Measurements from ENCODE around the gene CLPSL1. TPM values are rescaled to one million over a fixed set of nuclear protein-coding genes. Genes with fewer than 3 reads are reported as not detected.
A peak's percentile ranks its signal among the peaks of the same experiment; 100 is the strongest.

Gene CLPSL1
- total and polyA plus RNA-seq, 2 donors (not counting 1 experiment from before 2014, with no cell fraction given), result not detected

GRCh38 chr6:35777356-35778102 is 3.3 kb upstream of the CLPSL1 start:
- intact Hi-C loops (cut with micrococcal nuclease), result no loop called here
- Mint-ChIP-seq H3K9me3 (ENCODE audit: insufficient read depth) (no peaks in the 10 kb centered on the region), H3K27ac (peak overlapping the region; percentile 69), H3K27me3 (peaks cover 10% of the 10 kb centered on the region), H3K4me1 (peaks cover 15% of the 10 kb centered on the region), H3K4me3 (peak overlapping the region; percentile 81)
- 93% methylated on average over 7 of the region's 10 CpGs for WGBS (ENCODE audit: insufficient coverage)
- no peak overlapping the region for H3K4me3 ChIP-seq (ENCODE audit: control extremely low read depth in 1 of 5, extremely low read depth in 1 of 5, insufficient read depth in 1 of 5, low read depth in 2 of 5, low read length in 4 of 5)
- peak overlapping the region; percentile 95 for H3K4me2 ChIP-seq (replicated peaks; ENCODE audit: low read depth, low read length, poor library complexity, severe bottlenecking)
- H3K4me1 ChIP-seq (ENCODE audit: control insufficient read depth in 2 of 2, insufficient read depth in 2 of 2, low read length in 2 of 2), result peaks cover 6 to 17% of the 10 kb centered on the region in 2 donors
- peaks cover 0 to 12% (median 0%) of the 10 kb centered on the region in 4 experiments for H3K27me3 ChIP-seq (replicated peaks in 1 of 4; ENCODE audit: control extremely low read depth in 1 of 4, control insufficient read depth in 3 of 4, insufficient read depth in 4 of 4, low read length in 3 of 4)
- no peak overlapping the region for H3K27ac ChIP-seq (ENCODE audit: low read length in 2 of 2)
- DNase-seq (no peak), ATAC-seq (ENCODE audit: low read depth) (no peak)
- H3K9ac ChIP-seq (ENCODE audit: low read length), result no peak overlapping the region
- H4K20me1 ChIP-seq (ENCODE audit: control insufficient read depth, insufficient read depth, low read length, poor library complexity, severe bottlenecking), result no peaks in the 10 kb centered on the region
- CTCF ChIA-PET, result no interaction called here
- no peaks in the 10 kb centered on the region for H3K9me3 ChIP-seq (ENCODE audit: control extremely low read depth in 1 of 3, control insufficient read depth in 2 of 3, insufficient read depth in 1 of 3, low read length in 2 of 3)
- POLR2A ChIA-PET, result no interaction called here
- no peak for TF ChIP-seq EZH2 (IDR thresholded peaks at IDR 0.05; ENCODE audit: borderline replicate concordance, insufficient read depth, low read depth, low read length, poor library complexity, severe bottlenecking)
- TF ChIP-seq, protein P1, sequence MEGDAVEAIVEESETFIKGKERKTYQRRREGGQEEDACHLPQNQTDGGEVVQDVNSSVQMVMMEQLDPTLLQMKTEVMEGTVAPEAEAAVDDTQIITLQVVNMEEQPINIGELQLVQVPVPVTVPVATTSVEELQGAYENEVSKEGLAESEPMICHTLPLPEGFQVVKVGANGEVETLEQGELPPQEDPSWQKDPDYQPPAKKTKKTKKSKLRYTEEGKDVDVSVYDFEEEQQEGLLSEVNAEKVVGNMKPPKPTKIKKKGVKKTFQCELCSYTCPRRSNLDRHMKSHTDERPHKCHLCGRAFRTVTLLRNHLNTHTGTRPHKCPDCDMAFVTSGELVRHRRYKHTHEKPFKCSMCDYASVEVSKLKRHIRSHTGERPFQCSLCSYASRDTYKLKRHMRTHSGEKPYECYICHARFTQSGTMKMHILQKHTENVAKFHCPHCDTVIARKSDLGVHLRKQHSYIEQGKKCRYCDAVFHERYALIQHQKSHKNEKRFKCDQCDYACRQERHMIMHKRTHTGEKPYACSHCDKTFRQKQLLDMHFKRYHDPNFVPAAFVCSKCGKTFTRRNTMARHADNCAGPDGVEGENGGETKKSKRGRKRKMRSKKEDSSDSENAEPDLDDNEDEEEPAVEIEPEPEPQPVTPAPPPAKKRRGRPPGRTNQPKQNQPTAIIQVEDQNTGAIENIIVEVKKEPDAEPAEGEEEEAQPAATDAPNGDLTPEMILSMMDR (IDR thresholded peaks at IDR 0.05), result no peak
- no peaks in the 10 kb centered on the region for H3K79me2 ChIP-seq (ENCODE audit: control insufficient read depth, insufficient read depth, low read length)
- no peak overlapping the region for H2AFZ ChIP-seq (ENCODE audit: insufficient read depth, low read depth, low read length, poor library complexity, severe bottlenecking)
- no peaks in the 10 kb centered on the region for H3K36me3 ChIP-seq (replicated peaks in 1 of 2; ENCODE audit: control extremely low read depth in 1 of 2, control insufficient read depth in 1 of 2, extremely low read depth in 1 of 2, insufficient read depth in 2 of 2, low read length in 1 of 2)

DNA sequence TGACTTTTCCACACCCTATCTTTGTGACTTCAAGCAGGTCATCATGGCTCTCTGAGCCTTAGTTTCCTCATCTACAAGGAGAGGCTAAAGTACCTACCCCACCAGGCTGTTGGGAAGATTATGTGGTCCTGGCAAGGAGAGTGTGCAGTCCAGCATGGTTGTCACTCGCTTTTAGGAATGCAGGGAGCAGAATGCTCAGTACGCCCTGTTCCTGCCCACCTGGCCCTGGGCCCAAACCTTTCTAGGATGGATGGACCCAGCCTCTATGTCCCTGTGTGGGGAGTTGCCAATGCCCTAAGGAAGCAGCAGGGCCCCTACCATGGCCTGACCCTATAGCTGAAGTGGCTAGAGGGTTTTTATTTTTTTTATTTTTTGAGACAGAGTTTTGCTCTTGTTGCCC is 2.4 kb upstream of the CLPSL1 start:
- intact Hi-C loops (cut with micrococcal nuclease), result no loop called here

More for the DNA sequence above, 2.4 kb upstream of the CLPSL1 start:
- CTCF ChIA-PET, result no interaction called here
- no peak overlapping the region for H3K27ac Mint-ChIP-seq
- H4K20me1 ChIP-seq (ENCODE audit: control insufficient read depth, insufficient read depth, low read length, poor library complexity, severe bottlenecking), result no peaks in the 10 kb centered on the region
- POLR2A ChIA-PET, result no interaction called here
- peaks cover 0 to 12% (median 0%) of the 10 kb centered on the region in 4 experiments for H3K27me3 ChIP-seq (replicated peaks in 1 of 4; ENCODE audit: control extremely low read depth in 1 of 4, control insufficient read depth in 3 of 4, insufficient read depth in 4 of 4, low read length in 3 of 4)
- no peaks in the 10 kb centered on the region for H3K36me3 ChIP-seq (replicated peaks in 1 of 2; ENCODE audit: control extremely low read depth in 1 of 2, control insufficient read depth in 1 of 2, extremely low read depth in 1 of 2, insufficient read depth in 2 of 2, low read length in 1 of 2)
- no peak overlapping the region for H2AFZ ChIP-seq (ENCODE audit: insufficient read depth, low read depth, low read length, poor library complexity, severe bottlenecking)
- H3K79me2 ChIP-seq (ENCODE audit: control insufficient read depth, insufficient read depth, low read length), result no peaks in the 10 kb centered on the region
- H3K4me3 ChIP-seq (ENCODE audit: control extremely low read depth in 1 of 5, extremely low read depth in 1 of 5, insufficient read depth in 1 of 5, low read depth in 2 of 5, low read length in 4 of 5), result no peak overlapping the region
- WGBS (ENCODE audit: insufficient coverage), result 100% methylated on average over 2 of the region's 2 CpGs
- ATAC-seq (ENCODE audit: low read depth), result no peak
- no peaks in the 10 kb centered on the region for H3K9me3 ChIP-seq (ENCODE audit: control extremely low read depth in 1 of 3, control insufficient read depth in 2 of 3, insufficient read depth in 1 of 3, low read length in 2 of 3)
- DNase-seq, result no peak
- H3K27me3 Mint-ChIP-seq, result peaks cover 10% of the 10 kb centered on the region
- no peaks in the 10 kb centered on the region for H3K9me3 Mint-ChIP-seq (ENCODE audit: insufficient read depth)
- TF ChIP-seq EZH2 (IDR thresholded peaks at IDR 0.05; ENCODE audit: borderline replicate concordance, insufficient read depth, low read depth, low read length, poor library complexity, severe bottlenecking), result no peak
- TF ChIP-seq, protein P1 (IDR thresholded peaks at IDR 0.05), result no peak
- H3K4me1 Mint-ChIP-seq, result peaks cover 15% of the 10 kb centered on the region
- no peak overlapping the region for H3K27ac ChIP-seq (ENCODE audit: low read length in 2 of 2)
- peak overlapping the region; percentile 65 for H3K4me3 Mint-ChIP-seq
- H3K4me2 ChIP-seq (replicated peaks; ENCODE audit: low read depth, low read length, poor library complexity, severe bottlenecking), result no peak overlapping the region
- H3K4me1 ChIP-seq (ENCODE audit: control insufficient read depth in 2 of 2, insufficient read depth in 2 of 2, low read length in 2 of 2), result peaks cover 6 to 17% of the 10 kb centered on the region in 2 donors
- H3K9ac ChIP-seq (ENCODE audit: low read length), result no peak overlapping the region
